ENCODE data around the gene NDUFA8.

NDUFA8 gene

GRCh38 chr9:122190597-122191381 is 31.2 kb upstream of the NDUFA8 start:
- H3K4me1 ChIP-seq: no peaks in the 10 kb centered on the region
- no peaks in the 10 kb centered on the region for H3K36me3 ChIP-seq
- no peaks in the 10 kb centered on the region for H3K9me3 ChIP-seq
- H3K4me3 ChIP-seq: no peak overlapping the region
- no peaks in the 10 kb centered on the region for H3K27me3 ChIP-seq
- H3K27ac ChIP-seq: no peak overlapping the region
- intact Hi-C loops (cut with DNase I; ENCODE audit: low total_unique reads): no loop called here
- TF ChIP-seq CTCF (IDR thresholded peaks at IDR 0.05): no peak
- DNase-seq: no peak

- TF ChIP-seq CTCF (IDR thresholded peaks at IDR 0.05): no peak
- H3K4me1 ChIP-seq: no peaks in the 10 kb centered on the region
- intact Hi-C loops (cut with DNase I; ENCODE audit: low total_unique reads): no loop called here
- H3K9me3 ChIP-seq: no peaks in the 10 kb centered on the region
- DNase-seq: no peak
- no peak overlapping the region for H3K27ac ChIP-seq
- peaks cover 0 to 3% of the 10 kb centered on the region in 2 donors for H3K27me3 ChIP-seq
- H3K4me3 ChIP-seq: no peak overlapping the region
- H3K36me3 ChIP-seq: no peaks in the 10 kb centered on the region
Measured at GRCh38 chr9:122188369-122188768, 28.8 kb upstream of the NDUFA8 start.

GRCh38 chr9:122186777-122187470 is 27.3 kb upstream of the NDUFA8 start:
- Histone ChIP-seq H3K9me3 (no peaks in the 10 kb centered on the region), H3K36me3 (no peaks in the 10 kb centered on the region), H3K4me1 (no peaks in the 10 kb centered on the region), H3K27me3 (peaks cover 0 to 13% of the 10 kb centered on the region in 2 donors), H3K27ac (no peak overlapping the region), H3K4me3 (no peak overlapping the region)
- intact Hi-C loops (cut with DNase I; ENCODE audit: low total_unique reads): no loop called here
- DNase-seq: no peak
- no peak for TF ChIP-seq CTCF (IDR thresholded peaks at IDR 0.05)

GRCh38 chr9:122186301-122186700 is 26.7 kb upstream of the NDUFA8 start:
- TF ChIP-seq CTCF (IDR thresholded peaks at IDR 0.05): no peak
- Histone ChIP-seq H3K27ac (no peak overlapping the region), H3K4me3 (no peak overlapping the region), H3K36me3 (no peaks in the 10 kb centered on the region), H3K27me3 (peaks cover 0 to 15% of the 10 kb centered on the region in 2 donors), H3K9me3 (no peaks in the 10 kb centered on the region), H3K4me1 (no peaks in the 10 kb centered on the region)
- intact Hi-C loops (cut with DNase I; ENCODE audit: low total_unique reads): no loop called here
- no peak for DNase-seq

GRCh38 chr9:122184551-122184950 is 25.0 kb upstream of the NDUFA8 start:
- H3K27ac ChIP-seq: no peak overlapping the region
- H3K4me3 ChIP-seq: no peak overlapping the region
- DNase-seq: no peak
- intact Hi-C loops (cut with DNase I; ENCODE audit: low total_unique reads): no loop called here
- H3K4me1 ChIP-seq: no peaks in the 10 kb centered on the region
- no peaks in the 10 kb centered on the region for H3K36me3 ChIP-seq
- peaks cover 0 to 15% of the 10 kb centered on the region in 2 donors for H3K27me3 ChIP-seq
- no peak for TF ChIP-seq CTCF (IDR thresholded peaks at IDR 0.05)
- no peaks in the 10 kb centered on the region for H3K9me3 ChIP-seq

Data from tibial artery (tissue), 4 donors.